HG03354 (cell line): Measurements from ENCODE around the gene C20orf141.
"Not testable (repeated sequence)": the region's sequence is repeated elsewhere in the genome, so short reads cannot be mapped to it uniquely, and the experiment has no call there.

Source experiments
- ATAC-seq: cut with Tn5 transposase; IDR thresholded peaks from one replicate; pipeline ENCODE4 v1.9.1; 2021; ENCODE audit warnings: mild to moderate bottlenecking; ENCODE audit not compliant: unreplicated experiment, poor library complexity, severe bottlenecking

Gene C20orf141

DNA sequence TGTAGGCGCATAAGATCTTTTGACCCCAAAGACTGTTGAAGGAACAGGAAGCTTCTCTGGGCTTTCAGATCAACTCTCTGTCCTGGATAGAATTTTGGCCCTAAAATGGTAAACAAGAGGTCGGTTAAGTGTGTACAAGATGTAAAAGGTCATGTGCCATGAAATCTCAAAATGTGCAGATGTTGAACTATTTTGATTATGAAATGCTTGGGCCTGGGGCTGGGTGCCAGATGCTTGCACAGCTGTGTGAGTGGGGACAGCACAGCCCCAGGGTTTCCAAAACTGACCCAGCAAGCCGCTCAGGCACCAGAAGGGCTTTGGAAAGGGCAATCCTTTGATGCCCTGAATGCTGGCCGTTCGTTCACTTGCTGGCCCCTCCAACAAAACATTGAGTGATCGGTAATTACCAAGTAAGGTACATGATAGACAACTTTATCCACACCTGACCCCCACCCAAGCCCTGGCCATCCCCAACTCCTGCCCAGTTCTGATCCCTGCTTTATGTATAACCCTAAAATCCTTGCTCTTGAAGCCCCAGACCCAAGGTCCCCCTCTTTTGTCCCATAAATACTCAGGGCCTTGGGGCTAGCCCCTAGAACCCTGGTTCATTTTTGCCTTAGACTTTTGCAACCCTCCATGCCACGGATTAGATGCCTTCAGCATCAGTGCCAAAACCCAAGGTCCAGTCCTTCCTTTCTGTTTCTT is 3.3 kb downstream of the C20orf141 start:
- ATAC-seq, result no peak

DNA sequence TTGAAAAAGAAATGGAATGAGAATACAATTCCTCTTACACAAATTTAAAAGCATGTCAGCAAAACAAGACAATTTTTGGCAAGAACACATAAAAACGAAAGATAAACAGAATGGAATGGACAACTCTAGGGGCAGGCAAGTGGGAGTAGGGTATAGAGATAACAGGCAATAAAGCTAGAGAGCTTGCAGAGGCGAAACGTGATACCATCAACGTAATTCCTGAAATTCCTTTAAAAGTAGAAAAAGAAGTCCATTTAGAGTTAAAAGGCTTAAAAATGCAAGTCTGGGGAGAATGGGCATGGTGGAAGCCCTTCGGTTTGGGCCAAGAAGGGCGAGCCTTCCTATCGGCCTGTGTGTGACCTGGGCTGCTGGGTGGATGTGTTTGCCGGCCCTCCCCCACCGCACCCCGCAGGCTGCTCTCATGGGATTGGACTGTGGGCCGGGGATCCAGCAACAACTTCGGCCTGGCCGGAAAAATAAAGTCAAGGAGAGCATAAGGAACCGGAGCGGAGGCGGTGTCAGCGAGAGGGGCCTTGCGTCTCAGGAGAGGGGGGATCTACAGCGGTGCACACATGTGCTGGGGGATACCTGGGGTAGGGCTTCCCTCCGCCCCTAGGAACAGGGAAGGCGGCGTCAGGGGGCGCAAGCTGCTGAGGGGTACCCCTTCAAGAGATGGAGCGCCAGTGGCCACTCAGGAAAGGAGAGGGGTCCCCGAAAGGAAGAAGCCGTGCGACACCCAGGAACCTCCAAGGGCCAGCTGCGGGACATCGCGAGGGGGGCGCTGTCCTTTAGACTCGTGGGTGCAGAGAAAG is 5.5 kb downstream of the C20orf141 start:
- no peak for ATAC-seq

DNA sequence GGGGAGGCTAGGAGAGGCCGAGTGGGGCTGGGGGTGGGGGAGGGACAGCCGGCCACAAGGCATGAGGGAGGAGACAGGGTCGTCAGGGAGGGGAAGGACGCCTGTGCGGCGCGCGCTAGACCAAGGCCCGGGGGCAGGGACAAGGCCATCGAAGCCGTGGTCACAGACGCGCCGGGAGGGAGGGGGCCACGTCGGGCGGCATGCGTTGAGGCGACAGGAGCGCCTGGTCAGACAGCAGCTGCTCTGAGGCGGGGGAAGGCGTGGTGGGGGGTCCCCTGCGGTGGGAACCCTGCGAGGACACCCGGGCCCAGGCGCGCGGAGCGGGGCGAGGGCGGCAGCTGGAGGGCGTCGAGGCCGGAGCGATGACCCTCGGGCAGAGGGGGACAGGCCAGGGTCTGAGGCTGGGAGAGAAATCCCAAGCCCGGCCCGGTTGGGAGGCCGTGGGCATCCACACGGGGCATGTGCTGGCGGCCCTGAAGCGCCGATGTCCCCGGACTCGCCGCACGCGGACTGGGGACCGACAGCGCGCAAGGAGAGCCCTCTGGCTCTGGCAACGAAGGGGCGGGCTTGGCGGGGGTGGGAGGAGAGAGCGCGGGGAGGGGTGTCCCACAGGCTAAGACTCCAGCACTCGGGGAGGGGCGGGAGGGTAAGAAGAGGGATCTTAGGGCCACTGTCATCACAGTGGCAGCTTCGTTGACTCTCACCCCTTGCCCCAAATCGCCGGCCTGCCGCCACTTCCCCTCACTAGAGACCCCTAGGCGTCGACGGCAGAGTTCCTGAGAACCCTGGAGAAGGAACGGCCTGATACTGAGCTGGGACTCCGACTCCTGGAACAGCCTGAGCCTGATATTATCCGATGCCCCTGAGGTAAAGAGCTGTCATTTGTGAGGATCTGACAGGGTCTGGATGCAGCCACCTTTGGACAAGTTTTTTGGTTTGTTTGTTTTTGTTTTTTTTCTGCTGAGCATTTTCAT is 6.4 kb downstream of the C20orf141 start:
- no peak for ATAC-seq

DNA sequence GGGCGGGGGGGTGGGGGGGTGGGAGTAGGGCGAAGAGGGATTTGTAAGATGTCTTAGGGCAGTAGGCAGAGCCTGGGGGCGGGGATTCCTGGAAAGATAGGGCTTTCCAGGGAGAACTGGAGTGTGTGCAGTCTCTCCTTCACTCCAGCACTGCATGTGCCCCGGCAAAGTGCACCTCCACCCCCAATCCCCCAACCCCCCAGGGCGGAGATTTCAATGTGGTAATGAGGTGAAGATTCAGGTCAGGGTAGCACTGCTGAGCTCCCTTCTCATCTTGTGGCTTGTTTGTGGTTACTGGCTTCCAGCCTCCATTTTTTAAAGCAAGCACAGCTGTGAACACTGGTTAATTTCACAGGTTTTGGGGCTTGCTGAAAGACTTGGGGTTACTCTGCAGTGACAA is 7.3 kb downstream of the C20orf141 start:
- no peak for ATAC-seq

DNA sequence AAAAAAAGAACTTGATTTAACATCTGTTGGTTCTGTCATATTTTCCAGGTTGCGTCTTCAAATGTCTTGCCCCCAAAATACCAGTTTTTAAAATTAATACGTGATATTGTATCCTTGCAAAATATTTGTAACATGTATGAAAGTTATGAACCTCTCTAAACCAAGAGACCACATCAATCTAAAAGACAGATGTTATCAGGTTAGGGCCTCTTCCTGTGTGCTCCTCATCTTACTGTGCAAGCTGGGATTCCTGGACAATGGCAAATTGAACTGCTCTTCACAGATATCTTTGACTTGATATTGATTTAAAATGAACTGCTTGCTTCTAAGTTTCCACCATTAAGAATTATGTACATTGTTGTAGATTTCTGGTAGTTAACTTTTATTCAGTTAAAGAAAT is 11.0 kb downstream of the C20orf141 start:
- ATAC-seq, result no peak

DNA sequence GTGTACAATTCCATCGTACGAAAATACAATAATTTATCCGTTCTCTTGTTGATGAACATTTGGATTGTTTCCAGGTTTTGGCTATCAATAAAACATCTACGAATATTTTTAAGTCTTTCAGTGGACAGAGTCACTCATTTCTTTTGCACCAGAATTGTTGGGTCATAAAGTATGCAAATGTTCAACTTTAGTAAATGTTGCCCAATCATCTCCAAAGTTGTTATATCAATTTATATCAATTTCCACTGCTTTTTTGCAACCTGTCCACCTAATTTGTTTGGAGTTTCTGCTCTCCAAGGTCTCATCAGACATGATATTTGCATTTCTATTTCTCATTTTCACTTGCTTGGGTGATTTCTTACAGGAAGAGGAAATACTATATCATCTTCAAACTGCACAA is 11.9 kb downstream of the C20orf141 start:
- ATAC-seq, result no peak

DNA sequence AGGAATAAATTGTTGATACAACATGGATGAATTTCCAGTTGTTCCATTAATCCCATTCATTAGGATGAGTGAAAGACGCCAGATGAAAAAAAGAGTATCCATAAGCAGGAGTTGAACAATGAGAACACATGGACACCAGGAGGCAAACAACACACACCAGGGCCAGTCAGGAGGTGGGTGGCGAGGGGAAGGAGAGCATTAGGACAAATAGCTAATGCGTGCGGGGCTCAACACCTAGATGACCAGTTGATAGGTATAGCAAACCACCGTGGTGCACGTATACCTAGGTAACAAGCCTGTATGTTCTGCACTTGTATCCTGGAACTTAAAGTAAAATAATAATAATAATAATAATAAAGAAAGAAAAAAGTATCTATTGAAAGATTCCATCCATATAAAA is 14.6 kb downstream of the C20orf141 start:
- ATAC-seq, result no peak

DNA sequence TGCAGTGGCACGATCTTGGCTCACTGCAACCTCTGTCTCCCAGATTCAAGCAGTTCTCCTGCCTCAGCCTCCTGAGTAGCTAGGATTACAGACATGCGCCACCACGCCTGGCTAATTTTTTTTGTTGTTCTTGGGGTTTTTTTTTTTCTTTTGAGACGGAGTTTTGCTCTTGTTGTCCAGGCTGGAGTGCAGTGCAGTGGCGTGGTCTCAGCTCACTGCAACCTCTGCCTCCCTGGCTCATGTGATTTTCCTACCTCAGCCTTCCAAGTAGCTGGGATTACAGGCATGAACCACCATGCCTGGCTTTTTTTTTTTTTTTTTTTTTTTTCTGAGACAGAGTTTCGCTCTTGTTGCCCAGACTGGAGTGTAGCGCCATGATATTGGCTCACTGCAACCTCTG is 16.4 kb downstream of the C20orf141 start:
- not testable (repeated sequence) for ATAC-seq

DNA sequence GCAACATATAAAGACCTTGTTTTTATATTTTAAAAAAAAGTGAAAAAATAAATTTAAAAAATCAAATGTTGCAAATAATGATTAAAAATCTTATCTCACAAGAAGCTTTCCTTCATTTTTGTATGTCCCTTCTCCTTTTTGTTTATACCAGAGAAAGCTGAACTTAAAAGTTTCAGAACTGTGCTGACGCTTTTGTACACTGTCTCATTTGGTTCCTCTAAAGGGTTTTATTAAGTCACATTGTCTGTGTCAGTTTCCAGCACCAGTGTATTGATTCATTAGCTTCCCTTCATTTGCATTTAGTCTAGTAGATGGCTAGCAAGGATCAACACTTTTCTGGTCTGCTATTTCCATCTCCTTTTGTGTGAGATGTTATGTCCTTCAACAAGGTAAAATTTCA is 19.0 kb downstream of the C20orf141 start:
- ATAC-seq, result no peak

DNA sequence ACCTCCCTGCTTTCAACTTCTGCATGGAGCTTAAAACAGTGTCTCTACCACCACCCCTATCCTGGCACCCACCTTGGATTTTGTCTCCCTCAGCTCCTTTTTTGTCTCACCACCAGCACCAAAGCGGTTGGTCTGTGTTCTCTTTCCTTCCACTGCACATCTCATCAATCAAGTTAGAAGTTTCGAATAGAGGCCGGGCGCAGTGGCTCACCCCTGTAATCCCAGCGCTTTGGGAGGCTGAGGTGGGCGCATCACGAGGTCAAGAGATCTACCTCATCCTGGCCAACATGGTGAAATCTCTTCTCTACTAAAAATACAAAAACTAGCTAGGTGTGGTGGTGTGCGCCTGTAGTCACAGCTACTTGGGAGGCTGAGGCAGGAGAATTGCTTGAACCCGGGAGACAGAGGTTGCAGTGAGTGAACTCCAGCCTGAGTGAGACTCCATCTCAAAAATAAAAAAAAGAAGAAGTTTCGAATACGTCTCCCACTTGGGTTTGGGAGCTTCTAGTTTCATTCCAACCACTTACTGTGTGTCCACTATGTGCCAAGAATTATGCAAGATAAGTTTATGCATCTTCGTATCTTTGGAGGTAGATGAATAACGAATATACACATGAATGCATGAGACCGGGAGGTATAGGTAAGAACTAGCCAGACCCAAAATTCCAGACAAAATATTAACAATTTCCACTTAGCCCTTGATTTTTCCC is 19.8 kb downstream of the C20orf141 start:
- no peak for ATAC-seq

DNA sequence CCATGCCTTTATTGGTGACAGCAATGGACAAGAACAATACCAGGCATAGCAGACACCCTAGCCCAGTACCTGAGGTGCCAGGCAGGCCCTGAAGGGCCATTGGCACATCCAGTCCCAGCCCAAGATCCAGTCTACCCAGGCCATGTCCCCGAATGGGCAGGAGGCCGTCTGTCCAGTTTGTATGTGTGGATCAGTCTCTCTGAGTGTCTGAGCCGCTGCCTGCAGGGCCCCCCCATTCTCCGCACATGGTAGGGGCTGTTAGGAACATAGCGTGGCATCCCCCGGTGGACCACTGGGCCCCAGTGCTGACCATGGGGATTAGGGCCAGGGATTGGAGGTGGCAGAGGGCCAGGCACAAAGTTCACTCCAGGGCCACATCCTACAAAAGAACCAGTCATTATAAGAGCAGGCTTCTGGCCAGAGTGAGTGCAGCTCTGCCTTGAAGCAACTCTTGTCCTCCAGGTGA is 20.6 kb downstream of the C20orf141 start:
- ATAC-seq, result no peak

DNA sequence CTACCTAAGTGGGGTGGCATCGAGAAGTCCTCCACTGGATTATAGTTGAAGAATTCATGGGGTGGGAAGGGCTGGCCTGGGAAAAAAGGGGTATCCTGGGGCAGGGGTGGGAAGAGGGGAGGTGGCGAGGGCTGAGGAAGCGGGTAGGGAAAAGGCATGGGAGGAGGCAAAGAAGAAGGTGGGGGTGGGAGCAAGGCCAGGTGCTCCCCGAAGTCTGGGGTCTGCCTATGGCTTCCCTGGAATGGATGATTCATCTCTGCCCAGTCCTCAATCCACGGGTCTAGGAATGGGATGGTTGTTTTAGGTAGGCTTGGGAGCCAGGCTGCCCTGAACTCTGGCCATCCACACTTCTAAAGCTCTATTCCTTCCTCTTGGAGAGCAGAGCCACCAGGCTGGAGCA is 21.2 kb downstream of the C20orf141 start:
- no peak for ATAC-seq

DNA sequence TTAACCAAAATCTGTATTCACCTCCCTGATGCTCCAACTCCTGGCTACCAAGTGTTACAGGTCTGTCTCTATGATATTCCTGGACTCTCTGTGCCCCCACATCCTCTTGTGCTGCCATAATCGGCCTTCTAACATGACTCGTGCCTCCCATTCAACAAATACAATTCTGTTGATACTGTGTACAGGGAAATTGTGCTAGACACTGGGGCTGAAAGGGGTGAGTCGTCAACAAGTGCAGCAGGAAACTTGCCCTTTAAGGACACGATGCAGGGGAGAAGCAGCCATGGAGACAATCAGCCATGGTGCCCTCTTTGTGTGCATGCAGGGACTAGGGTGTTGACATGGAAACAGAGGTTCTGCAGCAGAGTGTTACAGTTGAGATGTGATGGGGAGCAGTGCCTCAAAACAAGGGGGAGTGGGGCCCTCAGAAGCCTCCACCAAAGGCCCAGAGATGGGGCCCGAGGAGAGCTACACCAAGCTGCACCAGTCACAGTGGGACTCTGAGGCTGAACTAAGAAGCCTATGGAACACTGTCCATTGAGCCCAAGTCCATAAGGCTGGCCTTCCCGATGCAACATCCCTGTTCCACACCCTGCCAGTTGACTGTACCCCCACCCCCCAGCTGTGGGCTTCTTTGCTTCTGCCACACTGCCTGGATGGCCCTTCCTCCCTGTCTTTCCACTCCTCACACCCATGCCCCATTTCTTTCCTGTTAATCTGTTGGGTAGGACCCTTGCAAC is 22.6 kb downstream of the C20orf141 start:
- ATAC-seq, result no peak

DNA sequence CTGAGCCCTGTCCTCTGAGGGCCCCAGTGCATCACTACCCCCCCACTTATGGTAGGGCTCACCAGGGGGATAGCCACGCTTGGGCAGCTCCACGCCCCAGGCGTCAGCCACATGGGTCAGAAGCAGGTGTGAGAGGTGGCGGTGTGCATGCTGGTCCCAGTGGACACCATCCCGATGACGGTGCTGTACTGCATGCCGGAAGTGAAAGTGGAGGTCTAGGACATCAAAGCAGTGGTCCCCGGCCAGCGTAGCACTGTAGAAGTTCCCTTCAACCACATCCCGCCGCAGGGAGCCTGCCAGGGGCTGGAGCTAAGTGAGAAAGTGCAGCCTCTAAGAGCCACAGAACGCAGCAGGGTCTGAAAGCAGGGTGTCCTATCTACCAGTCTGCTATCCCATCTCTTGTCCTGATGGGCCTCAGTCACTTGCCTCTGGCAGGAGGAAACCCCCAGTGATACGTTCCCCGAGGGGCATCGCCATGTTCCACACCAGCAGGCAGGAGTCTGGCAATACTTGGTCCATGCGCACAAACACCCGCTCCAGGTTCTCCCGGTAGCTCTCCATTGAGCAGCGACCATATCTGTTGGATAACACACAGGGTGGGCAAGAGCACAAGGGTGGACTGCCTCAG is 23.5 kb downstream of the C20orf141 start:
- ATAC-seq, result no peak

DNA sequence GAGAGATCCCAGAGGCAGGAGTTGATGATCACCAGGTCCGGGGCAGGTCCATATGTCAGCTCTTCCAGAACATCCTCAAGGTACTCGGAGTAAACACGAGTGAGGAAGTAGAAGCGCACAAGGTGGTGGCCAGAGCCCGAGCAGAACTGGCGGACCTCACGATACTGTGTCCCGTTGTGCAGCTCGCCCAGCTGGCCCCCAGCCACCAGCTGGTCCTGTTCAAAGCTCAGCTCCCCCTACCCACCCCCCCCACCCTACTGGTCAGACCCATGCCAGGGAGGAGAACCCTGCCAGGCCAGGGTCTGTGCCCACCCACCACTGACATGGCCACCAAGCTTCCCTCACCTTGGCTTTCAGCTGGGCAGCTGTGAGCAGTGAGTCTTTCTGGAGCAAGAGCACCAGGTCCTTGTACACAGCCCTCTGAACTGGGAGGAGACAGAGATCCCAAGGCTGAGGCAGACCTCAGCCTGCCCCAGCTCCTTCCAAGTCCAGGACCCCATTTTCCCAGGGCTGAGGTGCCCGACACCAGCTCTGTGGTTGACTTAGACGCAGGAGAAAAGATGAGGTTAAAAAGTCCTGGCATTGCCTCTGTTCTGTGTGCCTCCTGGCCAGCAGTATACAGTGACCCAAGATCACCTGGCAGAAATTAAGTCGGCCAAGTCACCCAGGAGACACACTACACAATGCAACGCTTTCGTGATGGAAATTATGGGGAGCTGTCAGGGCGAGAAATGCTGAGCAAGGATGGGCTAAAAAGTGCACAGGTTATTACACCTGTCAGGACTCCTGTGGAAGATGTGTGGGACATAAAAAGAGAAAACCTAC is 24.3 kb downstream of the C20orf141 start:
- ATAC-seq, result no peak

DNA sequence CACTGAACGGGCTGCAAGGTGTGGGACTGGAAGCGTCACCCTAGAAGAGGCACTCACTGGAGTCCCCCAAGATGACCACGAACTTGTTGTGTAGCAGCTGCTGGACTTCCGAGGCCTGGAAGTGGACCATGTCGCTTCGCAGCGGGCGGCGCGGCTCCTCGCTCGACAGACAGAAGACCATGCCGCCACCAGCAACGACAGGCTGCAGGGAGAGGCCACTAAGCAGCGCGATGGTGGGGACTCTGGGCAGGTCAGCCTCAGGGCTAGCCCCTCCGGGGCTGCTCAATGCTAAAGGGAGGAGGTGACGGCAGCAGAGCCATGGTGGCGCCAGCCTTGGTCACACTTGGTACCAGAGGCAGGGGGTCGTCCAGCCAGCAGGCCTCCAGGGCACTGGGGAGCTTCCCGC is 24.9 kb downstream of the C20orf141 start:
- no peak for ATAC-seq

DNA sequence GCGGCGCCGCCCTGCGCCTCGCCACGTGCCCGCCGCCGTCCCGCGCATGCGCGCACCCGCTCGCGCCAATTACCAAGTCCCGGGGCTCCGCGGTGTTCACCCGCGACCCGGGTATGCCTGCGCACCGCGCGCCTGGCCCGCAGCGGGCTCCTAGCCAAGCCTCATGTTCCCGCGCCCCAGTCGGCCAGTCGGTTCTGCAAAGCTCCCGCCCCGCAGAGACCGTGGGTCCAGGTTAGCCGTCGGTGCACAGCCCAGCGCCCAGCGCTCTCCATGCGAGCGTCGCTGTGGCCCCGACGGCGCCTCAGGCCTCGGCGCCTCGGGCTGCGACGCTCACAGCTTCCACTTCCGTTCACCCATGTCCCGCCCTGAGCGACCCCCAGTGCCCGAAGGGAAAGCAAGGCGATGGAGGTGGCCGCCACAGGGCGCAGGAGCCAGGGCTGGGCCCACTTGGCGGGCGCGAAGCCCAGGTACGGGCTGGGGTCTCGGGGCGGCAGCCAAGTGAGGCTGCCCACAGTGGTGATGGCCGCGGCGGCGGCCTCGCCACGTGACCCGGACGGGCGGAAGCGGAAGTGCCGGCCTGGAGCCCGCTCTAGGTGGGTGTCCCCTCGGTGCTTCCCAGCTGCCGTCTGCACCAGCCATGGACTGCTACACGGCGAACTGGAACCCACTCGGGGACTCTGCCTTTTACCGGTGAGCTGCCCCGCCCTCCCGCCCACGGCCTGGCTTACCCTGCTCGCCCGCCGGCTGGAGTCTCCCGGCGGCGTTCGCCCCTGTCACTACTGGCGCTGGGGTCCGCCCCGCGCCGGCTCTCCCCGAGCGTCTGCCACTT is 25.6 kb downstream of the C20orf141 start, which contains the start of the genes PCED1A and VPS16:
TSS of gene PCED1A (minus strand) at position 518 of the 829 bp plus-strand sequence. CDS start 743 bp downstream, outside the sequence.
TSS of gene VPS16 (plus strand) at position 608 of the 829 bp plus-strand sequence. CDS start at position 638, 30 bp downstream.
- peak; percentile 97 for ATAC-seq
